GM19468 (cell line): ENCODE data around the gene PALM.

ENCODE experiments used
- ATAC-seq: cut with Tn5 transposase; IDR thresholded peaks from one replicate; pipeline ENCODE4 v1.9.1; 2021; ENCODE audit warnings: mild to moderate bottlenecking, moderate library complexity, moderate number of reproducible peaks; ENCODE audit not compliant: unreplicated experiment; ENCODE audit errors: extremely low read depth

Gene PALM

DNA sequence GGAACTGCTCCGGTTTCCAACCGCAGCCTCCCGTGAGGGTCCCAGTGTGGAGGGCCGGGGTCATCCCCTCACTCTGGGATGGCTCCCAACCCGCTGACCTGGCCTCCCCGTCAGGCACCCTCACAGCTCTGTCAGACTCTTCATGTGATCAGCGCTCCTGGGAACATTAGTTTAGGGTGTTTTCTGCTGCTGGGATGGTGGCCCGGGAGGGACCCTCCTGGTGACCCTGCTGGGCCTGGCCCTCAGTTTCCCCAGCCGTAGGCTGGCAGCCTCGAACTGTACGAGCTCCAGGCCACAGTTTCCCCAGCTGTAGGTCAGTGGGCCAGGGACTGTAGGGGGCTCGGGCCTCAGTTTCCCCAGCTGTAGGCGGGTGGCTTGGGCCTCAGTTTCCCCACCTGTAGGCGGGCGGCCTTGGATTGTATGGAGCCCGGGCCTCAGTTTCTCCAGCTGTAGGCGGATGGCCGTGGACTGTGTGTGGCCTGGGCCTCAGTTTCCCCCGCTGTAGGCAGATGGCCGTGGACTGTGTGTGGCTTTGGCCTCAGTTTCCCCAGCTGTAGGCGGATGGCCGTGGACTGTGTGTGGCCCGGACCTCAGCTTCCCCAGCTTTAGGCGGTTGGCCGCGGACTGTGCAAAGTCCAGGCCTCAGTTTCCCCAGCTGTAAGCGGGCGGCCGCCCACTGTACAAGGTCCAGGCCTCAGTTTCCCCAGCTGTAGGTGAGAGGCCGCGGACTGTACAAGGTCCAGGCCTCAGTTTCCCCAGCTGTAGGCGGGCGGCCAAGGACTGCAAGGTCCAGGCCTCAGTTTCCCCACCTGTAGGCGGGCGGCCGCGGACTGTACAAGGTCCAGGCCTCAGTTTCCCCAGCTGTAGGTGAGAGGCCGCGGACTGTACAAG lies 87.2 kb downstream of the PALM start:
- no peak for ATAC-seq

DNA sequence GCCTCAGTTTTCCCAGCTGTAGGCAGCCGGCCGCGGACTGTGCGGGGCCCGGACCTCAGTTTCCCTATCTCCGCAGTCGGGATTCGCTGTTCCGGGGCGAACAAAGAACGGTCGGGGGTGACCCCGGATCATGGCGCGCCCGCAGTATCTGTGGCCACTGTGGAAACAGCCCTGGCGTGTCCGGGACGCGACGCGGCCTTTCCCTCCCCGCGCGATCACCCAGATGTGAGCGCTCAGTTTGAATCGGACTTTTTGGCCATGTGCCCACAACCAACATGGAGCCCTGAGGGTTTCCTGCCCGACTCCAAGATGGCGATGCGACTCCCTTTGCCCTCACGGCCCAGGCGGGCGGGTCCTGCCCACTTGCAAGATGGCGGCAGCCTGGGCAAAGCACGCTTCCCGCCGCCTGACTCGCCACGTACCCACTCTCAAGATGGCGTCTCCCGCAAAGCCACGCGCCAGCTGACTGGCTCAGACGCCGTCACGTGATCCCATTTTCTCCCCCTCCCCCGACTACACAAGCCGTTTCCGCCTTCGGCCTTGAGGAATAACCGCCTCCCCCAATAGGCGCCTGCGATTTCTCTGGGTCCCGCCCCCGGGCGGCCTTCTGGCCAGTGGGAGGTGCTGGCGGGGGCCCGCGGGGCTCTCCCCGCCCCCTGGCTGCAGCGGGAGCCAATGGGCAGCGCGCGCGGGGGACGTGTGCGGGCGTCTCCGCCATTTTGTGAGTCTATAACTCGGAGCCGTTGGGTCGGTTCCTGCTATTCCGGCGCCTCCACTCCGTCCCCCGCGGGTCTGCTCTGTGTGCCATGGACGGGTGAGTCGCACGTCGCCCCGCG lies 88.2 kb downstream of the PALM start, which contains the start of gene PTBP1:
Gene PTBP1 (plus strand): TSS at position 761 of the 836 bp plus-strand sequence. CDS start 46 bp downstream, at position 807.
- ATAC-seq = peak; percentile 80
